Upper lobe of left lung (tissue), 4 donors: ENCODE data around the gene CCDC107.
"Not testable (repeated sequence)": the region's sequence is repeated elsewhere in the genome, so short reads cannot be mapped to it uniquely, and the experiment has no call there.

Experiments
- EP300 ChIP-seq, 4 donors: sonication (generic); formaldehyde crosslinking; IDR thresholded peaks; one replicate each; pipeline ENCODE4 v1.5.1; 2017; ENCODE audit warnings: antibody characterized with exemption in 4 of 4, control low read depth in 2 of 4
- POLR2A ChIP-seq, 4 donors: fragments of 450-650 bp; IDR thresholded peaks; one replicate each; pipeline ENCODE4 v1.5.1; 2016 to 2017; ENCODE audit warnings: antibody characterized with exemption in 4 of 4, mild to moderate bottlenecking in 2 of 4
- POLR2AphosphoS5 ChIP-seq, 2 donors: sonication (generic); formaldehyde crosslinking; IDR thresholded peaks; one replicate each; pipeline ENCODE4 v1.5.1; 2017; ENCODE audit warnings: antibody characterized with exemption in 2 of 2
- TF ChIP-seq, protein P1 (sequence below), 6 experiments: fragments of 450-650 bp in 4 of 6; fragments of 200-600 bp in 2 of 6; sonication (generic) in 2 of 6; IDR thresholded peaks; one replicate each; pipeline ENCODE4 v1.5.1; 2016 to 2019; ENCODE audit warnings: antibody characterized with exemption in 6 of 6

- TF ChIP-seq, protein P1, sequence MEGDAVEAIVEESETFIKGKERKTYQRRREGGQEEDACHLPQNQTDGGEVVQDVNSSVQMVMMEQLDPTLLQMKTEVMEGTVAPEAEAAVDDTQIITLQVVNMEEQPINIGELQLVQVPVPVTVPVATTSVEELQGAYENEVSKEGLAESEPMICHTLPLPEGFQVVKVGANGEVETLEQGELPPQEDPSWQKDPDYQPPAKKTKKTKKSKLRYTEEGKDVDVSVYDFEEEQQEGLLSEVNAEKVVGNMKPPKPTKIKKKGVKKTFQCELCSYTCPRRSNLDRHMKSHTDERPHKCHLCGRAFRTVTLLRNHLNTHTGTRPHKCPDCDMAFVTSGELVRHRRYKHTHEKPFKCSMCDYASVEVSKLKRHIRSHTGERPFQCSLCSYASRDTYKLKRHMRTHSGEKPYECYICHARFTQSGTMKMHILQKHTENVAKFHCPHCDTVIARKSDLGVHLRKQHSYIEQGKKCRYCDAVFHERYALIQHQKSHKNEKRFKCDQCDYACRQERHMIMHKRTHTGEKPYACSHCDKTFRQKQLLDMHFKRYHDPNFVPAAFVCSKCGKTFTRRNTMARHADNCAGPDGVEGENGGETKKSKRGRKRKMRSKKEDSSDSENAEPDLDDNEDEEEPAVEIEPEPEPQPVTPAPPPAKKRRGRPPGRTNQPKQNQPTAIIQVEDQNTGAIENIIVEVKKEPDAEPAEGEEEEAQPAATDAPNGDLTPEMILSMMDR (IDR thresholded peaks at IDR 0.05), result not testable (repeated sequence)
- TF ChIP-seq POLR2A, EP300, POLR2AphosphoS5 (IDR thresholded peaks at IDR 0.05): not testable (repeated sequence)
Observed at GRCh38 chr9:35639225-35639624, 18.9 kb upstream of the CCDC107 start.
